CD14-positive monocyte (primary cell): ENCODE measurements around the gene C2. TPM values are rescaled to one million over a fixed set of nuclear protein-coding genes. Genes with fewer than 3 reads are reported as not detected.
"Not testable (repeated sequence)": the region's sequence is repeated elsewhere in the genome, so short reads cannot be mapped to it uniquely, and the experiment has no call there.

Source experiments
- DNase-seq, 3 donors: peaks; one replicate each; pipeline ENCODE4 v3.0.0-alpha.2; 2011 to 2022
- H2AFZ ChIP-seq: 2 replicates; pipeline ENCODE4 v1.6.0; 2012; ENCODE audit warnings: mild to moderate bottlenecking, low read depth, low read length, inconsistent platforms; ENCODE audit not compliant: insufficient read depth, poor library complexity, severe bottlenecking
- H3K27ac ChIP-seq, 2 donors: 1 replicate in 1 of 2; 2 replicates in 1 of 2; pipeline ENCODE4 v1.5.1; 2012 to 2013; ENCODE audit warnings: low read length in 2 of 2, control low read depth in 1 of 2, inconsistent platforms in 1 of 2, low read depth in 1 of 2, mild to moderate bottlenecking in 1 of 2
- H3K27me3 ChIP-seq, 2 donors: one replicate each; pipeline versions ENCODE4 v1.6.0 to v1.6.1; 2011 to 2013; ENCODE audit warnings: low read length in 2 of 2; ENCODE audit not compliant: control insufficient read depth in 2 of 2, insufficient read depth in 2 of 2
- H3K36me3 ChIP-seq, 2 donors: replicated peaks in 1 of 2; 1 replicate in 1 of 2; 2 replicates in 1 of 2; pipeline versions ENCODE4 v1.5.1 to v1.6.1; 2012 to 2013; ENCODE audit warnings: low read length in 2 of 2, control low read depth in 1 of 2, inconsistent platforms in 1 of 2, mild to moderate bottlenecking in 1 of 2; ENCODE audit not compliant: insufficient read depth in 2 of 2, control insufficient read depth in 1 of 2
- H3K4me1 ChIP-seq, 2 donors: 1 replicate in 1 of 2; 2 replicates in 1 of 2; pipeline versions ENCODE4 v1.5.1 to v1.6.1; 2012 to 2013; ENCODE audit warnings: low read length in 2 of 2, control low read depth in 1 of 2, inconsistent platforms in 1 of 2, mild to moderate bottlenecking in 1 of 2, moderate library complexity in 1 of 2; ENCODE audit not compliant: insufficient read depth in 2 of 2, control insufficient read depth in 1 of 2
- H3K4me2 ChIP-seq: replicated peaks from 2 replicates; pipeline ENCODE3; 2012; ENCODE audit warnings: low read length, moderate library complexity, mild to moderate bottlenecking; ENCODE audit not compliant: poor library complexity, severe bottlenecking; ENCODE audit errors: extremely low read depth
- H3K4me3 ChIP-seq, 3 experiments: fragments of 200-600 bp in 1 of 3; sonication (generic) in 1 of 3; replicated peaks in 1 of 3; 1 replicate in 2 of 3; 2 replicates in 1 of 3; pipeline ENCODE4 v1.5.1; 2011 to 2013; ENCODE audit warnings: low read length in 3 of 3, mild to moderate bottlenecking in 3 of 3, control low read depth in 2 of 3, low read depth in 2 of 3, inconsistent platforms in 1 of 3, moderate library complexity in 1 of 3
- H3K79me2 ChIP-seq: 2 replicates; pipeline ENCODE4 v1.6.0; 2012; ENCODE audit warnings: mild to moderate bottlenecking, control low read depth, inconsistent platforms, low read length, moderate library complexity; ENCODE audit not compliant: insufficient read depth
- H3K9ac ChIP-seq: 2 replicates; pipeline ENCODE4 v1.6.0; 2017; ENCODE audit warnings: low read length, mild to moderate bottlenecking; ENCODE audit not compliant: insufficient read depth, poor library complexity, severe bottlenecking
- H3K9me3 ChIP-seq, 2 donors: replicated peaks in 1 of 2; 1 replicate in 1 of 2; 2 replicates in 1 of 2; pipeline versions ENCODE4 v1.5.1 to v1.6.1; 2012 to 2013; ENCODE audit warnings: low read length in 2 of 2, control low read depth in 1 of 2; ENCODE audit not compliant: control insufficient read depth in 1 of 2, insufficient read depth in 1 of 2
- H4K20me1 ChIP-seq: 2 replicates; pipeline ENCODE4 v1.6.0; 2012; ENCODE audit warnings: mild to moderate bottlenecking, low read length, control low read depth, moderate library complexity; ENCODE audit not compliant: insufficient read depth
- H3K27ac Mint-ChIP-seq, 7 donors: one replicate each; pipeline ENCODE4 v1.8.0; 2020; ENCODE audit warnings: mild to moderate bottlenecking in 7 of 7, mixed read lengths in 7 of 7, moderate library complexity in 6 of 7, inconsistent platforms in 2 of 7
- H3K27me3 Mint-ChIP-seq, 3 donors: one replicate each; pipeline ENCODE4 v1.8.0; 2021 to 2022; ENCODE audit warnings: low read depth in 3 of 3, mild to moderate bottlenecking in 3 of 3, mixed read lengths in 3 of 3, moderate library complexity in 3 of 3, inconsistent platforms in 1 of 3
- H3K36me3 Mint-ChIP-seq, 2 donors: one replicate each; pipeline ENCODE4 v1.8.0; 2020; ENCODE audit warnings: mixed read lengths in 2 of 2, inconsistent platforms in 1 of 2, mild to moderate bottlenecking in 1 of 2
- H3K4me1 Mint-ChIP-seq: one replicate; pipeline ENCODE4 v1.8.0; 2020; ENCODE audit warnings: mild to moderate bottlenecking, mixed read lengths
- H3K4me3 Mint-ChIP-seq, 2 donors: one replicate each; pipeline ENCODE4 v1.8.0; 2020; ENCODE audit warnings: mild to moderate bottlenecking in 2 of 2, mixed read lengths in 2 of 2, moderate library complexity in 1 of 2
- H3K9me3 Mint-ChIP-seq, 7 donors: one replicate each; pipeline ENCODE4 v1.8.0; 2020 to 2022; ENCODE audit warnings: mixed read lengths in 7 of 7, mild to moderate bottlenecking in 6 of 7, moderate library complexity in 6 of 7, inconsistent platforms in 2 of 7
- WGBS: methylation state at CpG from one replicate; pipeline ENCODE4 v1.1.5; 2013; ENCODE audit warnings: missing lambda C conversion rate; ENCODE audit not compliant: insufficient coverage; 5-methylcytosine and 5-hydroxymethylcytosine counted together
- intact Hi-C, 2 donors: fragments of 100-400 bp; cut with micrococcal nuclease; formaldehyde crosslinking; loops; one replicate each; pipeline versions ENCODE4 v1.15.0 to v1.15.1; 2023
- polyA plus RNA-seq, 3 donors: library from polyadenylated mRNA; depleted of rRNA in 1 of 3; unstranded in 2 of 3; stranded (reverse) in 1 of 3; fragments of 300-500 nt in 2 of 3; fragments of >200 nt in 1 of 3; fragmentation: Illumina TruSeq in 2 of 3; gene quantifications; 1 replicate in 2 of 3; 2 replicates in 1 of 3; pipeline ENCODE4 v1.2.3, GENCODE V29; 2012 to 2021
- TF ChIP-seq, protein P1 (sequence below): fragments of 200-600 bp; IDR thresholded peaks from one replicate; pipeline ENCODE4 v1.8.0; 2022; ENCODE audit warnings: antibody characterized with exemption, mild to moderate bottlenecking

C2 gene
- polyA plus RNA-seq, 3 donors = 5.4 to 7.2 (median 6.5) TPM

DNA sequence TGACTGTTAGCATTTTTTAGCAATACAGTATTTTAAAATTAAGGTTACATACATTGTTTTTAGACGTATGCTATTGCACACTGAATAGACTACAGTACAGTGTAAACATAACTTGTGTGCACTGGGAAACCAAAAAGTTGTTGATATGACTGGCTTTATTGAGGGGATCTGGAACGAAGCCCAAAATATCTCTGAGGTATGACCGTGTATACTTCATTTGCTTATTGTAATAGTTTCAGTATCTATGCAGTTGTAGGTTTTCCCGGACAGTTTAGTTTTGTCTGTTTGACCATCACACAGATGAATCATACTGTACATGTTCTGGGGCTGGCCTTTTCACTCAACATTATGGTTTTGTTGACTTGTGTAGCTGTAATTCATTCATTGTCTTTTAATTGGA, 18.7 kb upstream of the C2 start:
- H3K4me3 ChIP-seq = no peak overlapping the region
- H3K4me1 ChIP-seq = peaks cover 6 to 7% of the 10 kb centered on the region in 2 donors
- TF ChIP-seq, protein P1, sequence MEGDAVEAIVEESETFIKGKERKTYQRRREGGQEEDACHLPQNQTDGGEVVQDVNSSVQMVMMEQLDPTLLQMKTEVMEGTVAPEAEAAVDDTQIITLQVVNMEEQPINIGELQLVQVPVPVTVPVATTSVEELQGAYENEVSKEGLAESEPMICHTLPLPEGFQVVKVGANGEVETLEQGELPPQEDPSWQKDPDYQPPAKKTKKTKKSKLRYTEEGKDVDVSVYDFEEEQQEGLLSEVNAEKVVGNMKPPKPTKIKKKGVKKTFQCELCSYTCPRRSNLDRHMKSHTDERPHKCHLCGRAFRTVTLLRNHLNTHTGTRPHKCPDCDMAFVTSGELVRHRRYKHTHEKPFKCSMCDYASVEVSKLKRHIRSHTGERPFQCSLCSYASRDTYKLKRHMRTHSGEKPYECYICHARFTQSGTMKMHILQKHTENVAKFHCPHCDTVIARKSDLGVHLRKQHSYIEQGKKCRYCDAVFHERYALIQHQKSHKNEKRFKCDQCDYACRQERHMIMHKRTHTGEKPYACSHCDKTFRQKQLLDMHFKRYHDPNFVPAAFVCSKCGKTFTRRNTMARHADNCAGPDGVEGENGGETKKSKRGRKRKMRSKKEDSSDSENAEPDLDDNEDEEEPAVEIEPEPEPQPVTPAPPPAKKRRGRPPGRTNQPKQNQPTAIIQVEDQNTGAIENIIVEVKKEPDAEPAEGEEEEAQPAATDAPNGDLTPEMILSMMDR = no peak
- DNase-seq = no peak
- H2AFZ ChIP-seq = no peak overlapping the region
- Mint-ChIP-seq H3K9me3 (peaks cover 0 to 2% (median 0%) of the 10 kb centered on the region in 7 donors), H3K36me3 (peaks cover 0 to 3% of the 10 kb centered on the region in 2 donors), H3K27me3 (peaks cover 4 to 20% (median 9%) of the 10 kb centered on the region in 3 donors), H3K4me1 (peaks cover 13% of the 10 kb centered on the region), H3K4me3 (no peak overlapping the region), H3K27ac (no peak overlapping the region)
- H4K20me1 ChIP-seq = no peaks in the 10 kb centered on the region
- intact Hi-C loops = loop anchor here in 1 of 2 donors (5.0 kb wide), 1 partner anchor 34 kb away; no protein-coding TSS in a partner anchor
- no peaks in the 10 kb centered on the region for H3K9me3 ChIP-seq
- no peaks in the 10 kb centered on the region for H3K36me3 ChIP-seq
- H3K79me2 ChIP-seq = no peaks in the 10 kb centered on the region
- H3K4me2 ChIP-seq = no peak overlapping the region
- H3K27ac ChIP-seq = no peak overlapping the region
- H3K9ac ChIP-seq = no peak overlapping the region
- WGBS = no CpG with 5 or more reads among the region's 4 CpGs
- no peaks in the 10 kb centered on the region for H3K27me3 ChIP-seq

DNA sequence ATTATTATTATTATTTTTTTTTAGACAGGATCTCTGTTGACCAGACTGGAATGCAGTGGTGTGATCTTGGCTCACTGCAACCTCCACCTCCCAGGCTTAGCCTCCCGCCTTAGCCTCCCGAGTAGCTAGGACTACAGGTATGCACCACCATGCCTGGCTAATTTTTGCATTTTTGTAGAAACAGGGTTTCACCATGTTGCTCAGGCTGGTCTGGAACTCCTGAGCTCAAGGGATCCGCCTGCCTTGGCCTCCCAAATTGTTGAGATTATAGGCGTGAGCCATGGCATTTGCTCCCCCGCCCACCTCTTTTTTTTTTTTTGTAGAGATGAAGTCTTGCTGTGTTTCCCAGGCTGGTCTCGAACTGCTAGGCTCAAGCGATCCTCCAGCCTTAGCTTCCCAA, 18.2 kb upstream of the C2 start:
- H3K9me3 Mint-ChIP-seq, H3K27ac Mint-ChIP-seq, H3K4me2 ChIP-seq, H4K20me1 ChIP-seq, H3K4me3 ChIP-seq, H3K4me1 ChIP-seq, H3K9ac ChIP-seq, H3K27ac ChIP-seq, H2AFZ ChIP-seq, H3K79me2 ChIP-seq, H3K9me3 ChIP-seq, DNase-seq, H3K36me3 ChIP-seq, H3K27me3 ChIP-seq, H3K36me3 Mint-ChIP-seq: not testable (repeated sequence)
- peak overlapping the region in 1 of 2 donors; percentile 11 for H3K4me3 Mint-ChIP-seq
- WGBS = 100% methylated on average over 2 of the region's 7 CpGs
- peaks cover 4 to 20% (median 8%) of the 10 kb centered on the region in 3 donors for H3K27me3 Mint-ChIP-seq
- H3K4me1 Mint-ChIP-seq = peaks cover 13% of the 10 kb centered on the region
- intact Hi-C loops = loop anchor here in 1 of 2 donors (5.0 kb wide), 1 partner anchor 33 kb away; no protein-coding TSS in a partner anchor
